Esophagus squamous epithelium (tissue), 4 donors: Measurements from ENCODE around the gene MYBPC2.

Experiments
- CTCF ChIP-seq, 6 experiments: fragments of 450-650 bp in 4 of 6; fragments of 200-600 bp in 2 of 6; sonication (generic) in 2 of 6; IDR thresholded peaks; one replicate each; pipeline ENCODE4 v1.5.1; 2016 to 2019; ENCODE audit warnings: antibody characterized with exemption in 6 of 6, mild to moderate bottlenecking in 4 of 6, moderate library complexity in 4 of 6
- POLR2A ChIP-seq, 4 donors: fragments of 450-650 bp; IDR thresholded peaks; one replicate each; pipeline ENCODE4 v1.6.1; 2017; ENCODE audit warnings: antibody characterized with exemption in 4 of 4, mild to moderate bottlenecking in 4 of 4, moderate library complexity in 3 of 4

- TF ChIP-seq CTCF (IDR thresholded peaks at IDR 0.05) (peak; percentile 72 to 83 (median 78)), POLR2A (IDR thresholded peaks at IDR 0.05) (no peak)
Observed at GRCh38 chr19:50461066-50461875, 28.6 kb downstream of the MYBPC2 start.
